Large intestine (tissue), 3 donors: ENCODE data around the gene CACNA1D. TPM values are rescaled to one million over a fixed set of nuclear protein-coding genes. Genes with fewer than 3 reads are reported as not detected.
A peak's percentile ranks its signal among the peaks of the same experiment; 100 is the strongest.

ENCODE experiments used
- DNase-seq, 2 donors: peaks; one replicate each; pipeline versions ENCODE4 v3.0.0 to v3.0.0-alpha.2; 2013
- H3K27ac ChIP-seq: one replicate; pipeline ENCODE4 v1.5.1; 2013; ENCODE audit warnings: low read length
- H3K27me3 ChIP-seq: 2 replicates; pipeline ENCODE4 v1.6.1; 2013; ENCODE audit warnings: low read length; ENCODE audit not compliant: control insufficient read depth, insufficient read depth
- H3K36me3 ChIP-seq: 2 replicates; pipeline ENCODE4 v1.6.1; 2013; ENCODE audit warnings: low read length; ENCODE audit not compliant: control insufficient read depth, insufficient read depth
- H3K4me1 ChIP-seq: one replicate; pipeline ENCODE4 v1.6.1; 2013; ENCODE audit warnings: low read length; ENCODE audit not compliant: control insufficient read depth, insufficient read depth
- H3K4me3 ChIP-seq: one replicate; pipeline ENCODE4 v1.5.1; 2013; ENCODE audit warnings: low read length
- H3K9me3 ChIP-seq: one replicate; pipeline ENCODE4 v1.6.1; 2013; ENCODE audit warnings: mild to moderate bottlenecking, low read depth, low read length, moderate library complexity; ENCODE audit not compliant: control insufficient read depth
- WGBS: methylation state at CpG from one replicate; pipeline ENCODE4 v1.1.5; 2013; ENCODE audit warnings: low lambda C conversion rate; ENCODE audit not compliant: insufficient coverage; 5-methylcytosine and 5-hydroxymethylcytosine counted together
- polyA plus RNA-seq: library from polyadenylated mRNA; unstranded; fragments of 120-200 nt; gene quantifications from one replicate; pipeline ENCODE4 v1.2.1, GENCODE V29; 2013

The CACNA1D gene
- polyA plus RNA-seq, 1 donor: 58.2 TPM

- Histone ChIP-seq H3K27ac (no peak overlapping the region), H3K4me1 (peaks cover 43% of the 10 kb centered on the region), H3K27me3 (no peaks in the 10 kb centered on the region), H3K4me3 (no peak overlapping the region), H3K36me3 (peaks cover 18% of the 10 kb centered on the region), H3K9me3 (no peaks in the 10 kb centered on the region)
- WGBS: 100% methylated on average over 1 of the region's 5 CpGs
- no peak for DNase-seq
Observed at GRCh38 chr3:53841296-53841695, 346.9 kb downstream of the CACNA1D start.

- H3K27ac ChIP-seq: peak overlapping the region; percentile 92
- peak; percentile 85 to 94 for DNase-seq
- H3K4me3 ChIP-seq: peak overlapping the region; percentile 9
- peaks cover 49% of the 10 kb centered on the region for H3K4me1 ChIP-seq
- H3K27me3 ChIP-seq: peaks cover 8% of the 10 kb centered on the region
- WGBS: no CpG with 5 or more reads among the region's 12 CpGs
- H3K36me3 ChIP-seq: peaks cover 12% of the 10 kb centered on the region
- H3K9me3 ChIP-seq: no peaks in the 10 kb centered on the region
Observed at GRCh38 chr3:53842436-53843194, 348.2 kb downstream of the CACNA1D start.

GRCh38 chr3:53843195-53844177 is 349.1 kb downstream of the CACNA1D start:
- Histone ChIP-seq H3K4me3 (peak overlapping the region; percentile 5), H3K36me3 (peaks cover 7% of the 10 kb centered on the region), H3K27me3 (peaks cover 8% of the 10 kb centered on the region), H3K4me1 (peaks cover 49% of the 10 kb centered on the region), H3K27ac (peak overlapping the region; percentile 92), H3K9me3 (no peaks in the 10 kb centered on the region)
- no CpG with 5 or more reads among the region's 10 CpGs for WGBS
- peak; percentile 32 to 71 for DNase-seq

- WGBS: no CpG with 5 or more reads among the region's 9 CpGs
- peak; percentile 60 to 83 for DNase-seq
- H3K4me1 ChIP-seq: peaks cover 49% of the 10 kb centered on the region
- H3K9me3 ChIP-seq: no peaks in the 10 kb centered on the region
- H3K36me3 ChIP-seq: no peaks in the 10 kb centered on the region
- H3K27me3 ChIP-seq: peaks cover 8% of the 10 kb centered on the region
- H3K4me3 ChIP-seq: peak overlapping the region; percentile 55
- peak overlapping the region; percentile 92 for H3K27ac ChIP-seq
Observed at GRCh38 chr3:53844262-53845102, 350.1 kb downstream of the CACNA1D start.

DNA sequence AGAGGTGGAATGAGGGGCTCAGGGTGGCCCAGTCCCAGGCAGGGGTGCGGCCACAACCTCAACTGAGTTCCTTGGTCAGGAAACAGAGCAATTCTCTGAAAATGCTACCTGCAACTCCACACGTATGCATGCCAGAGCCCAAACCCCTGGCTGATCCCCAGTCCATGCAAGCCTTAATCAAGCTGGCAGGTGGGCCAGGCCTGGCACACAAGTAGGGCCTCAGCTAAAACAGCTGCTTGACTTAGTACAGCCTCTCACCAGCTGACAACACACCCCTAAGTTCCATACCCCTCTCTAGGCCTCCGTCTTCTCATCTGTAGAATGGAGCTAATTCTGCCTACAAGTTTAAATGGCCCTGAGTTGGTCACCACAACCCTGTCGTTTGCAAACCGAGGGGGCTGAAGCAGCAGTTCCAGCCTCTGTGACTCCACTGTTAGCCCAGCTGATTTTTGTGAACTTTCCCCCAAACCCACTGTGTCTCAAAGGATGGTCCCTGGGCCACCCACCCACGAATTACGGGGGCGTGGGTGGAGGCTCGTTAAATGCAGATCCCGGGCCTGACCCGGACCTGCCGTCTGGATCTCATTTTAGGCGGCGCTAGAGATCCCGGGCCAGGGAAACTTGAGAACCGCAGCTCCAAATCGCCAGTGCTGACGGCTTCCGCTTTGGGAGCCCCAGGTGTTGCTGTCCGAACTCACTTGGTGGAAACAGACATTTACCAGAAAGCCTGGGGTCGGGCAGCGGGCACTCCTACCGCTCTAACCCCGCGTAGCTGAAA is 350.9 kb downstream of the CACNA1D start:
- H3K36me3 ChIP-seq: no peaks in the 10 kb centered on the region
- peak overlapping the region; percentile 92 for H3K27ac ChIP-seq
- H3K27me3 ChIP-seq: peaks cover 8% of the 10 kb centered on the region
- no peaks in the 10 kb centered on the region for H3K9me3 ChIP-seq
- peak in 1 of 2 donors; percentile 63 for DNase-seq
- WGBS: no CpG with 5 or more reads among the region's 25 CpGs
- peaks cover 49% of the 10 kb centered on the region for H3K4me1 ChIP-seq
- H3K4me3 ChIP-seq: peak overlapping the region; percentile 55

- no CpG with 5 or more reads among the region's 34 CpGs for WGBS
- Histone ChIP-seq H3K9me3 (no peaks in the 10 kb centered on the region), H3K36me3 (no peaks in the 10 kb centered on the region), H3K4me3 (peak overlapping the region; percentile 55), H3K27ac (peak overlapping the region; percentile 92), H3K4me1 (peaks cover 48% of the 10 kb centered on the region), H3K27me3 (peaks cover 8% of the 10 kb centered on the region)
- DNase-seq: no peak
Observed at GRCh38 chr3:53845881-53846133, 351.4 kb downstream of the CACNA1D start.

DNA sequence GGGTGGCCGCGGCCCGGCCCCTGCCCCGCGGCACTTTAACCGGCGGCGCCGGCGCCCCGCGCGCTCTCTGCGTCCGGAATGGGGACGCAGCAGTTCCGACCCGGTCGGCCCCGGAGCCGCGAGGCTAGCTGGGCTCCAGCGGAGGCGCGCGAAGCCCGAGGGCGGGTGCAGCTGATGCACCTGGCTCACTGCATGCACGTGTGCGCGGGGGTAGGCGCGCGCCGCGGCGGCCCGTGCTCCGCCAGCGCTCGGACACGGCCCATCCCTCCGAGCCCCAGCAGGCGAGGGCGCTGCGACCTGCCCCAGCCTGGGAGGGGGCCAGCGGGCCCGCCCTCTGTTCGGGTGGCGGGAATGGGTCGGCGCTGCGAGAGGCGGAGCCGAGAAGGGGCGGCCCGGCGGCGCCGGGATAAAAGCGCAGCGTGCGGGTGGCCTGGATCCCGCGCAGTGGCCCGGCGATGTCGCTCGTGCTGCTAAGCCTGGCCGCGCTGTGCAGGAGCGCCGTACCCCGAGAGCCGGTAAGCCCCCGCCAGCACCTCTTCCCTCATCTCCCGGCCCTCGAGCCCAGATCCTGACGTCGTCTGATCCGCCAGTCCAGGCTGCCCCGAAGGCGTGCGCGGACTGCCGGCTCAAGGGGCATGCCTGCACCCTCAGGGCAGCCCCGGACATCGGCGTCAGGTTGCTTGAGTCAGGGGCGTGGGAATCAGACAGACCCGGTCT is 351.9 kb downstream of the CACNA1D start, which contains the start of the genes CHDH and IL17RB:
Gene CHDH (minus strand): TSS at position 286 of the 717 bp plus-strand sequence. CDS start 22,411 bp downstream, outside the sequence.
Gene IL17RB (plus strand): TSS at position 435 of the 717 bp plus-strand sequence. CDS start 21 bp downstream, at position 456.
- peak within 1 kb of the TSS; percentile 55 for H3K4me3 ChIP-seq
- H3K9me3 ChIP-seq: no peaks in the 10 kb centered on the region
- H3K27me3 ChIP-seq: peaks cover 8% of the 10 kb centered on the region
- peak within 1 kb of the TSS; percentile 92 for H3K27ac ChIP-seq
- WGBS: no CpG with 5 or more reads among the region's 91 CpGs
- peaks cover 44% of the 10 kb centered on the region for H3K4me1 ChIP-seq
- H3K36me3 ChIP-seq: no peaks in the 10 kb centered on the region
- peak; percentile 57 to 83 for DNase-seq

GRCh38 chr3:53846851-53847155 is 352.4 kb downstream of the CACNA1D start:
- Histone ChIP-seq H3K27me3 (peaks cover 8% of the 10 kb centered on the region), H3K4me3 (peak overlapping the region; percentile 41), H3K4me1 (peaks cover 40% of the 10 kb centered on the region), H3K27ac (no peak overlapping the region), H3K36me3 (no peaks in the 10 kb centered on the region), H3K9me3 (no peaks in the 10 kb centered on the region)
- no peak for DNase-seq
- WGBS: no CpG with 5 or more reads among the region's 10 CpGs

DNA sequence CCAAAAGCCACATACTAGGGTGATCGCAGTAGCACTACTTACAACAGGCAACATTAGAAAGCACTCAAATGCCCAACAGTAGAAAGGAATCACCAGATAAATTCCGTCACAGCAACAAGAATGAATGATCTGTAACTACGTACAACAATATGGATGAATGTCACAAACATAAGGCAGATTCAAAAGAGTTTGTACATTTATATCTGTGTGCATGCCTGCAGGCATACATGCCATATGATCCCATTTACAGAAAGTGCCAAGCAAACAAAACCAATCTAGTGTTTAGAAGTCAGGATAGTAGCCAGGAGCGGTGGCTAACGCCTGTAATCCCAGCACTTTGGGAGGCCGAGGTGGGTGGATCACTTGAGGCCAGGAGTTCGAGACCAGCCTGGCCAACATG is 355.5 kb downstream of the CACNA1D start:
- H3K4me3 ChIP-seq: no peak overlapping the region
- no peaks in the 10 kb centered on the region for H3K36me3 ChIP-seq
- H3K27me3 ChIP-seq: peaks cover 8% of the 10 kb centered on the region
- H3K27ac ChIP-seq: no peak overlapping the region
- no CpG with 5 or more reads among the region's 7 CpGs for WGBS
- DNase-seq: no peak
- peaks cover 12% of the 10 kb centered on the region for H3K4me1 ChIP-seq
- H3K9me3 ChIP-seq: no peaks in the 10 kb centered on the region
